ENCODE measurements around the gene ZNF346. TPM values are rescaled to one million over a fixed set of nuclear protein-coding genes. Genes with fewer than 3 reads are reported as not detected.
A peak's percentile ranks its signal among the peaks of the same experiment; 100 is the strongest.

The ZNF346 gene
- total RNA-seq, 6 donors from 2014 or later = 9.3 to 31.4 (median 16.8) TPM

DNA sequence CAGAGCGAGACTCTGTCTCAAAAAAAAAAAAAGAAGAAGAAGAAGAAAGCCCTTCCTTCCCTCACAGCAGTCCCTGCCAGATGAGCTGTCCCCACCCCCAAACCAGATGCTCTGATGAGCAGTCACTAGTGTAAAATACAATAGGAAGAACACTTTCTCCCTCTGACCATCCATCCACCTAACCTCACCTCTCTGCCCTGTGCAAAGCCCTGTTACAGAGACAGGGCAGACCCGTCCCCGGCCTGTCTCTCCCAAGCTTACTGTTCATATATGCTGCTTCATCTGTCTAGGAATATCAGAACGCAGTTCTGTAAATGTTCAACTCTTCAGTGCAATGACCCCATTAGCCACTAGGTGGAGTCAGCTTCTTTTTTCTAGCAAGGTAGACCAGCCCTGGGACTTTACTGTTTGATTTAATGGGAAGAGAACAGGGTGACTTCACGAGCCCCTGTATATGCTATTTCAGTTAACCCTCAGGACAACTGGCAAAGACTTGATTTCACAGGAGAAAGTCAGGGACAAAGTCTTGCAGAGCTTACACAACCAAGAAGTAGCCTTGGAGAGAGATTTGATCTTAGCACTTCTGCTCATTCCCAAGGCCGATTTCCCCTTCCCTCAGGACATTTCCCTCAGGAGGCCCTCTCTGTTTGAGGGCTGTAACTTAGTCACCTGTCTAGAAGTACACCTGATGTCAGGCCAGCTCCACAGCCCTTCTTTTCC, 49.3 kb downstream of the ZNF346 start:
- TF ChIP-seq, protein P1, sequence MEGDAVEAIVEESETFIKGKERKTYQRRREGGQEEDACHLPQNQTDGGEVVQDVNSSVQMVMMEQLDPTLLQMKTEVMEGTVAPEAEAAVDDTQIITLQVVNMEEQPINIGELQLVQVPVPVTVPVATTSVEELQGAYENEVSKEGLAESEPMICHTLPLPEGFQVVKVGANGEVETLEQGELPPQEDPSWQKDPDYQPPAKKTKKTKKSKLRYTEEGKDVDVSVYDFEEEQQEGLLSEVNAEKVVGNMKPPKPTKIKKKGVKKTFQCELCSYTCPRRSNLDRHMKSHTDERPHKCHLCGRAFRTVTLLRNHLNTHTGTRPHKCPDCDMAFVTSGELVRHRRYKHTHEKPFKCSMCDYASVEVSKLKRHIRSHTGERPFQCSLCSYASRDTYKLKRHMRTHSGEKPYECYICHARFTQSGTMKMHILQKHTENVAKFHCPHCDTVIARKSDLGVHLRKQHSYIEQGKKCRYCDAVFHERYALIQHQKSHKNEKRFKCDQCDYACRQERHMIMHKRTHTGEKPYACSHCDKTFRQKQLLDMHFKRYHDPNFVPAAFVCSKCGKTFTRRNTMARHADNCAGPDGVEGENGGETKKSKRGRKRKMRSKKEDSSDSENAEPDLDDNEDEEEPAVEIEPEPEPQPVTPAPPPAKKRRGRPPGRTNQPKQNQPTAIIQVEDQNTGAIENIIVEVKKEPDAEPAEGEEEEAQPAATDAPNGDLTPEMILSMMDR (IDR thresholded peaks at IDR 0.05) = peak; percentile 72 to 83 (median 78)
- TF ChIP-seq POLR2A (IDR thresholded peaks at IDR 0.05) = no peak
- WGBS, 2 donors = 18 to 20% methylated on average over 6 of the region's 6 CpGs
- H3K27me3 ChIP-seq = no peaks in the 10 kb centered on the region
- H3K27ac ChIP-seq = no peak overlapping the region
- no peaks in the 10 kb centered on the region for H3K9me3 ChIP-seq
- ATAC-seq (ENCODE audit: low FRiP score in 2 of 2) (peak in 1 of 2 donors; percentile 87), DNase-seq (peak in 1 of 2 donors; percentile 51)
- peaks cover 0 to 7% (median 0%) of the 10 kb centered on the region in 4 donors for H3K36me3 ChIP-seq
- H3K4me3 ChIP-seq = no peak overlapping the region
- peaks cover 0 to 4% (median 1%) of the 10 kb centered on the region in 4 donors for H3K4me1 ChIP-seq

DNA sequence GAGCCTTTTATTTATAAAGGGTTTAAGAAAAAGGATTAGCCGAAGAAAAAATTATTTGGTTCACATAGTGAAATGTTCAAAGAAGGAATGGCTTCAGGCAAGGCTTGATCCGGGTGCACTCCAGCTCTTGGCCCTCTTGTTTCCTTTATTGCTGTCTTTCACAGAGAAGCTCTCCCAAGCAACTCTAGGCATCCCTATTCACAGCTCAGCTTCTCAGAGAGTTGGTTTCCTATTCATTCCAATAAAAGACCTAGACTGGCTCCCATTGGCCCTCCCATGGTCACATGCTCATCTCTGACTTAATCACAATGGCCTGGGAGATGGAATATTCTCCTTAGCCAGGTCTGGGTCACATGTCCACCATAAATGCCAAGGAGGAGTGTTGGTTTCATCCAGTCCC, 54.8 kb downstream of the ZNF346 start:
- no peaks in the 10 kb centered on the region for H3K4me1 ChIP-seq
- H3K9me3 ChIP-seq = no peaks in the 10 kb centered on the region
- DNase-seq (no peak), ATAC-seq (ENCODE audit: low FRiP score in 2 of 2) (no peak)
- H3K27ac ChIP-seq = no peak overlapping the region
- 95 to 96% methylated on average over 2 of the region's 2 CpGs for WGBS, 2 donors
- H3K4me3 ChIP-seq = no peak overlapping the region
- H3K27me3 ChIP-seq = no peaks in the 10 kb centered on the region
- no peak for TF ChIP-seq EP300 (IDR thresholded peaks at IDR 0.05)
- TF ChIP-seq POLR2AphosphoS5 (IDR thresholded peaks at IDR 0.05) = no peak
- TF ChIP-seq, protein P1 (IDR thresholded peaks at IDR 0.05) = no peak
- no peak for TF ChIP-seq POLR2A (IDR thresholded peaks at IDR 0.05)
- H3K36me3 ChIP-seq = peaks cover 0 to 3% (median 0%) of the 10 kb centered on the region in 4 donors

DNA sequence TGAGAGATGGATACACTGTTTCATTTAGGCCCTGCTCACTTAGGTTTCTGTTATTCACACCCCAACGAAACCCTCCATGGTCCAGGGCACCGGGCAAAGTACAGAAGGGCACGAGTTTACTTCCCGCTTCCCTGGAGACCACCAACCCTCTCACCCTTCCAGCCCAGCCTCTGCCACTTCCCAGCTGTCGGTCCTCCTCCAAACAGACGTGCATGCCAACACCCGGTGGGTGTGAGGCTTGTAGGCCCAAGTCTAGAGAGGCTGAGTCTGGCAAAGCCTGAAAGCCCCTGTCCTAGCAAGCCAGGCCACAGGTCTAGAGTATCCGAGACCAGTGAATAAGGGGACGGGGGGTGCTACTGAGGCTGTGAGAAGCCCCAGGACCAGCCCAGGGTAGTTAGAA, 57.1 kb downstream of the ZNF346 start:
- no peak for TF ChIP-seq EP300 (IDR thresholded peaks at IDR 0.05)
- TF ChIP-seq, protein P1 (IDR thresholded peaks at IDR 0.05) = no peak
- TF ChIP-seq POLR2A (IDR thresholded peaks at IDR 0.05) = no peak
- TF ChIP-seq POLR2AphosphoS5 (IDR thresholded peaks at IDR 0.05) = no peak
- no peak for DNase-seq
- 89 to 91% methylated on average over 8 to 9 of the region's 9 CpGs for WGBS, 2 donors
- Histone ChIP-seq H3K36me3 (no peaks in the 10 kb centered on the region), H3K4me3 (no peak overlapping the region), H3K27ac (no peak overlapping the region), H3K27me3 (no peaks in the 10 kb centered on the region), H3K9me3 (no peaks in the 10 kb centered on the region), H3K4me1 (no peaks in the 10 kb centered on the region)
- peak in 1 of 2 donors; percentile 26 for ATAC-seq (ENCODE audit: low FRiP score in 2 of 2)

DNA sequence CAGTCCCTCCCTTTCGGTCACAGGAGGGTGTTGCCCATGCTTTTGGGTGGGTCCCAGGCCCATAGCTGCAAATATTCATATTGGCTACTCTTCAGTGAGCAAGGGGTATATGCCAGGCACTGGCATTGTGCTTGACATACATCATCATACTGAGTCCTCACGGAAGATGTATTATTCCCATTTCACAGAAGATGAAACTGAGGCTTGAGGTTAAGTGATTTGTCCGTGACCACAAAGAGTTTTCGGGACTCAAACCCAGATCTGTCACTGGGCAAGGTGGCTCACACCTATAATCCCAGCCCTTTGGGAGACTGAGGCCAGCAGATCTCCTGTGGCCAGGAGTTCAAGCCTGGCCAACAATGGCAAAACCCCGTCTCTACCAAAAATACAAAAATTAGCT, 57.8 kb downstream of the ZNF346 start:
- Histone ChIP-seq H3K4me3 (no peak overlapping the region), H3K27me3 (no peaks in the 10 kb centered on the region), H3K27ac (no peak overlapping the region), H3K9me3 (no peaks in the 10 kb centered on the region), H3K4me1 (no peaks in the 10 kb centered on the region), H3K36me3 (no peaks in the 10 kb centered on the region)
- TF ChIP-seq POLR2A (IDR thresholded peaks at IDR 0.05) (no peak), POLR2AphosphoS5 (IDR thresholded peaks at IDR 0.05) (no peak), EP300 (IDR thresholded peaks at IDR 0.05) (no peak)
- TF ChIP-seq, protein P1 (IDR thresholded peaks at IDR 0.05) = no peak
- 89 to 93% methylated on average over 5 of the region's 5 CpGs for WGBS, 2 donors
- ATAC-seq (ENCODE audit: low FRiP score in 2 of 2) (peak in 1 of 2 donors; percentile 6), DNase-seq (no peak)

DNA sequence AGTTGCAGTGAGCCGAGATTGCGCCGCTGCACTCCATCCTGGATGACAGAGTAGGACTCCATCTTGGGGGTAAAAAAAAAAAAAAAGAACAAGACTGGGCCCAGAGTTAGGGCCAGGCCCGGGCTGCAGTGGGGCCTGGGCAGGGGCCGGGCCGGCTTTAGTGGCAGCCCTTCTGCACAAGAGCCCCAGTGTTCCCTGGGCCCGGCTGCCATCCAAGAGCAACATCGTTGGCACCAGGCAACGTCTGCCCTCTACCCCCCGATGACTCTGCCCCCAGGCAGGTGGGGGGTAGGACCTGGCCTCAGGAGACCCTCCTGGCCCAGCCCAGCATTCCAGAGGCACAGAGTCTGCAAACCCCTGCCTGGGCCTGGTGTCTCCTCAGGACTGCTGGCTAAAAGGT, 59.4 kb downstream of the ZNF346 start:
- WGBS, 2 donors = 78 to 91% methylated on average over 9 to 10 of the region's 10 CpGs
- H3K4me3 ChIP-seq = no peak overlapping the region
- TF ChIP-seq, protein P1 (IDR thresholded peaks at IDR 0.05) = no peak
- no peak for TF ChIP-seq POLR2A (IDR thresholded peaks at IDR 0.05)
- no peak for TF ChIP-seq EP300 (IDR thresholded peaks at IDR 0.05)
- TF ChIP-seq POLR2AphosphoS5 (IDR thresholded peaks at IDR 0.05) = no peak
- H3K27me3 ChIP-seq = no peaks in the 10 kb centered on the region
- H3K27ac ChIP-seq = no peak overlapping the region
- H3K9me3 ChIP-seq = no peaks in the 10 kb centered on the region
- peaks cover 1 to 8% (median 4%) of the 10 kb centered on the region in 4 donors for H3K4me1 ChIP-seq
- DNase-seq (no peak), ATAC-seq (ENCODE audit: low FRiP score in 2 of 2) (no peak)
- H3K36me3 ChIP-seq = no peaks in the 10 kb centered on the region

All from upper lobe of left lung (tissue), 6 donors.